Measurements from ENCODE around the gene PKMYT1.

PKMYT1 gene

DNA sequence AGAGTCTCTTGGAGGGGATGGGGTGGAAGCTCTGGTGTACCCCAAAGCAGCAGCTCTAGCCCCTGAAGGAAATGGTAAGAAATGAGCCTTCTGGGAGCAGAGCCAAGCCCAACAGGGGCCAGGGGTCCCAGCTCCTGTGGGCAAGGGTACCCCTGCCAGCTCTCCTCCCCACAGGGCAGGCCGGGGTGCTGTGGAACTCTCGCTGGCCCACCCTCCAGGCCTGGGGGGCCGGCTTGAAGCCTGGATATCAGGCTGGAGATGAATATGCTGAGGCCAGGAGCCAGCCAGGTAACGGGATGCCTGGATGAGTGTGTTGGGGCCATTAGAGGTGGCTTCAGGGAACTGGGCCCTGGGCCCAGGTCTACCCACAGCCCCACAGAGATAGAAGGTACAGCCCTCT, 20.3 kb upstream of the PKMYT1 start:
- Mint-ChIP-seq H3K27me3 (peaks cover 16 to 30% of the 10 kb centered on the region in 2 donors), H3K36me3 (ENCODE audit: insufficient read depth) (peaks cover 11% of the 10 kb centered on the region), H3K4me3 (no peak overlapping the region), H3K9me3 (no peaks in the 10 kb centered on the region), H3K27ac (no peak overlapping the region), H3K4me1 (ENCODE audit: low read depth in 2 of 2) (peaks cover 0 to 7% of the 10 kb centered on the region in 2 donors)
- ATAC-seq (replicated peaks) (no peak), DNase-seq (no peak)

- Mint-ChIP-seq H3K4me3 (no peak overlapping the region), H3K9me3 (no peaks in the 10 kb centered on the region), H3K27ac (no peak overlapping the region), H3K27me3 (peaks cover 16 to 30% of the 10 kb centered on the region in 2 donors), H3K36me3 (ENCODE audit: insufficient read depth) (peaks cover 11% of the 10 kb centered on the region), H3K4me1 (ENCODE audit: low read depth in 2 of 2) (peaks cover 0 to 6% of the 10 kb centered on the region in 2 donors)
- DNase-seq: no peak
- ATAC-seq (replicated peaks): no peak
Observed at GRCh38 chr16:2999929-3000328, 19.7 kb upstream of the PKMYT1 start.

GRCh38 chr16:2996298-2996697, 16.1 kb upstream of the PKMYT1 start:
- Mint-ChIP-seq H3K9me3 (no peaks in the 10 kb centered on the region), H3K4me1 (ENCODE audit: low read depth in 2 of 2) (no peaks in the 10 kb centered on the region), H3K27ac (no peak overlapping the region), H3K27me3 (peaks cover 16 to 30% of the 10 kb centered on the region in 2 donors), H3K4me3 (no peak overlapping the region), H3K36me3 (ENCODE audit: insufficient read depth) (peaks cover under 1% of the 10 kb centered on the region)
- ATAC-seq (replicated peaks) (no peak), DNase-seq (no peak)

DNA sequence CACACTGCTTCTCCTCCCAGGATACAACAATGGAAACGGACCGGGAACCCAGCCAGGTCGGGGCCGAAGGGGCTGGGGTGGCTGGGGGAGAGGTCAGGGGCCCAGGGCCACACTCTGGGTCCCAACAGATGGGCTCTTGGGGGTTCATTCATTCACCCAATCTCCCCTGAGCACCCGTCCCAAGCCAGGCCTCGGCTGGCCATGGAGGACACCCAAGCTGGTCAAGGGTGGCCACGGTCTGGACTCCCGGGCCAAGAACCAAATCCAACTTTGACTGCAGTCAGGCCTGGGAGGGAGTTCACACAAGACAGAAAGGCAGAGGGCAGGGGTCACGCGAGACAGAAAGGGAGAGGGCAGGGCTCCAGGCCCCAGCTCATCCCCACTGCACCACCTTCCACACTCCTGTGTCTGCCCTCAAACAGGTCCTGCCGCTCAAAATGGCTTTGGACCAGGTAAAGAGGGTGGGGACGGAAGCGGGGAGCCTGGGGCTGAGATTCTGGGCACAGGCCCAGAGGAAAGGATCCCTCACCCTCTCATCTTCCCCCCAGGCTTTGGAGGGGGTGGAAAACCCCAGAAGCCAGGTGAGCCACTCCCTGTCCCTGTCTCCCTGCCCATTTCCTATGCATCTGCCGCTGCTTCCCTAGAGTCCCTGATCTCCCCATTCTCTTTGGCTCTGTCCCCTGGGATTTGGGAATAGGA, 12.3 kb upstream of the PKMYT1 start:
- no peak for ATAC-seq (replicated peaks)
- no peak for DNase-seq
- H3K27ac Mint-ChIP-seq: no peak overlapping the region
- no peaks in the 10 kb centered on the region for H3K9me3 Mint-ChIP-seq
- no peaks in the 10 kb centered on the region for H3K4me1 Mint-ChIP-seq (ENCODE audit: low read depth in 2 of 2)
- H3K36me3 Mint-ChIP-seq (ENCODE audit: insufficient read depth): no peaks in the 10 kb centered on the region
- H3K27me3 Mint-ChIP-seq: peaks cover 0 to 29% of the 10 kb centered on the region in 2 donors
- no peak overlapping the region for H3K4me3 Mint-ChIP-seq

DNA sequence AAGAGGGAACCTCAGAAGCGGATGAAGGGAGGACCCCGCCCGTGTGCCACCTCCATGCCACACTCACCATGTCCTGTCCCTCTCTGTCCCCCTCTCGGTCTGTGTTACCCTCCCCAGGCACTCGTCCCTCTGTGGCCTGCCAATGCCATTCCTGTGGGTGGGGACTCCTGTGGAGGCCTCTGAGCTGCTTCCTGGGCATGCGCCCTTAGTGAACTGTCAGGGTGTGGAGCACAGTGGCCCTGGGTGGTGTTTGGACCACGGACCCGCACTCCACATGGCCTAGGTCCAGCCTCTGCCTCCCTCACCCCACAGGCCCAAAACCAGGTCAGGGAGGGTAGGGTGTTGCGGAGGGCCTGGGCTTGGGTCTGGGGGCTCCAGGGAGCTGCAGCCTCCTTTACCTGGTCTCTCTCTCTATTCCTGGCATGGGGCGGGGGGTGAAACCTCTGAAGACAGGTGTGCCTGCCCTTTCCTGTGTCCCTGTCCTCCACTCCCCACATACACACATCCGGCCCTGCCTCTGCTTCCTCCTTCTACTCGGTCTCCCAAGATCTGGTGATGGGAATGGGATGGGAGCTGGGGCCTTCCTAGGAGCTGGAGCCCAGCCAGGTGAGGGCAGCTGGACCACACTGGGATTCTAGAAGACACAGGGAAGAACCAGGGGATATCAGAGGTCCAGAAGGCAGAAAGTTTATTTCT, 11.5 kb upstream of the PKMYT1 start:
- no peak for ATAC-seq (replicated peaks)
- no peak overlapping the region for H3K27ac Mint-ChIP-seq
- peaks cover 1 to 32% of the 10 kb centered on the region in 2 donors for H3K27me3 Mint-ChIP-seq
- no peaks in the 10 kb centered on the region for H3K36me3 Mint-ChIP-seq (ENCODE audit: insufficient read depth)
- no peaks in the 10 kb centered on the region for H3K4me1 Mint-ChIP-seq (ENCODE audit: low read depth in 2 of 2)
- H3K4me3 Mint-ChIP-seq: no peak overlapping the region
- H3K9me3 Mint-ChIP-seq: no peaks in the 10 kb centered on the region
- DNase-seq: no peak

DNA sequence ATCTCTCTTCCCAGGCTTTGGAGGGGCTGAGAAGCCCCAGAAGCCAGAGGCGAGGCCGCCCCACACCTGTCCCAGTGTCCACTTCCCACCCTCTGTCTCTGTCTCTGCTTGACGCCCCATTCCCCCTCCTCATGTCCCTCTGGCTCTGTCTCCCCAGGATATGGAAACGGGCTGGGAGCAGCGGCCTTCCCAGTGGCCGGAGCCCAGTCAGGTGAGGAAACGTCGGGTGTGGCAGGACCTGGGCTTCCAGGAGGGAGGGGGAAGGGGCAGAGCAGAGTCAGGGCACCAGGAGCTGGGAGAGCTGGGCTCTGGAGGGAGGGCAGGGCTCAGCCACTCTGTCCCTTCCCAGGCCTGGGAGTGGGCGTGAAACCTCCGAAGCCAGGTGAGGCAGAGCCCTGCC, 10.6 kb upstream of the PKMYT1 start:
- Mint-ChIP-seq H3K27ac (no peak overlapping the region), H3K4me3 (no peak overlapping the region), H3K9me3 (no peaks in the 10 kb centered on the region), H3K36me3 (ENCODE audit: insufficient read depth) (no peaks in the 10 kb centered on the region), H3K4me1 (ENCODE audit: low read depth in 2 of 2) (no peaks in the 10 kb centered on the region), H3K27me3 (peaks cover 5 to 37% of the 10 kb centered on the region in 2 donors)
- no peak for ATAC-seq (replicated peaks)
- DNase-seq: no peak

- no peak overlapping the region for H3K27ac Mint-ChIP-seq
- peaks cover 5 to 37% of the 10 kb centered on the region in 2 donors for H3K27me3 Mint-ChIP-seq
Observed at GRCh38 chr16:2988590-2989099, 8.4 kb upstream of the PKMYT1 start.

DNA sequence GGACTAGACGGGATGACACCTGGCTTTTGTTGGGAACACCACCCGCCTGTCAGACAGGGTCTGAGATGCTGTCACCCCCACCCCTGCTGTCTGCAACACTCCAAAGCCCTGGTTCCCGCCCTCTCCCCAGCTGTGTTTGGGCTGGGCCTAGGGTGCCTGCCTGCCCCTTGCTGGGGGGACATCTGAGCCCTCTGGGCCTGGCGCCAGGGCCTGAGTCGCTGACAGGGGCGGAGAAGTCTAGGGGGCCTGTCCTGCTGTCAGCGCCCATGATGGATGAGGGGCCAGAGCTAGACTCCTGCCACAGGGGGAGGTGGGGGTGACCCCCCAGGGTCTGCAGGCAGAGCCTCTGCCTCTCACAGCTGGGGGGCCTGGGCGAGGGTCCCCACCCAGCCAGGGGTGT, 7.6 kb upstream of the PKMYT1 start:
- Mint-ChIP-seq H3K36me3 (ENCODE audit: insufficient read depth) (no peaks in the 10 kb centered on the region), H3K27ac (no peak overlapping the region), H3K9me3 (no peaks in the 10 kb centered on the region), H3K4me3 (no peak overlapping the region), H3K4me1 (ENCODE audit: low read depth in 2 of 2) (peaks cover 4% of the 10 kb centered on the region in 2 donors), H3K27me3 (peaks cover 5 to 37% of the 10 kb centered on the region in 2 donors)
- ATAC-seq (replicated peaks) (no peak), DNase-seq (no peak)

More at GRCh38 chr16:2988590-2989099, 8.4 kb upstream of the PKMYT1 start:
- Mint-ChIP-seq H3K36me3 (ENCODE audit: insufficient read depth) (no peaks in the 10 kb centered on the region), H3K4me3 (no peak overlapping the region), H3K9me3 (no peaks in the 10 kb centered on the region), H3K4me1 (ENCODE audit: low read depth in 2 of 2) (peaks cover 3 to 4% of the 10 kb centered on the region in 2 donors)
- no peak for ATAC-seq (replicated peaks)
- DNase-seq: no peak

GRCh38 chr16:2987286-2987685, 7.0 kb upstream of the PKMYT1 start:
- H3K36me3 Mint-ChIP-seq (ENCODE audit: insufficient read depth): no peaks in the 10 kb centered on the region
- H3K27me3 Mint-ChIP-seq: peaks cover 5 to 37% of the 10 kb centered on the region in 2 donors
- peaks cover 4% of the 10 kb centered on the region in 2 donors for H3K4me1 Mint-ChIP-seq (ENCODE audit: low read depth in 2 of 2)
- no peak overlapping the region for H3K4me3 Mint-ChIP-seq
- ATAC-seq (replicated peaks) (no peak), DNase-seq (no peak)
- no peak overlapping the region for H3K27ac Mint-ChIP-seq
- no peaks in the 10 kb centered on the region for H3K9me3 Mint-ChIP-seq

GRCh38 chr16:2986623-2987188, 6.5 kb upstream of the PKMYT1 start:
- peaks cover 5 to 6% of the 10 kb centered on the region in 2 donors for H3K4me1 Mint-ChIP-seq (ENCODE audit: low read depth in 2 of 2)
- DNase-seq (no peak), ATAC-seq (replicated peaks) (no peak)
- no peaks in the 10 kb centered on the region for H3K9me3 Mint-ChIP-seq
- H3K27me3 Mint-ChIP-seq: peaks cover 5 to 37% of the 10 kb centered on the region in 2 donors
- H3K27ac Mint-ChIP-seq: peak overlapping the region in 1 of 2 donors; percentile 38
- no peak overlapping the region for H3K4me3 Mint-ChIP-seq
- no peaks in the 10 kb centered on the region for H3K36me3 Mint-ChIP-seq (ENCODE audit: insufficient read depth)

- H3K4me1 Mint-ChIP-seq (ENCODE audit: low read depth in 2 of 2): peaks cover 10 to 11% of the 10 kb centered on the region in 2 donors
- H3K9me3 Mint-ChIP-seq: no peaks in the 10 kb centered on the region
- H3K36me3 Mint-ChIP-seq (ENCODE audit: insufficient read depth): peaks cover 4% of the 10 kb centered on the region
- ATAC-seq (replicated peaks) (no peak), DNase-seq (no peak)
- H3K4me3 Mint-ChIP-seq: no peak overlapping the region
- no peak overlapping the region for H3K27ac Mint-ChIP-seq
- H3K27me3 Mint-ChIP-seq: peaks cover 5 to 37% of the 10 kb centered on the region in 2 donors
Observed at GRCh38 chr16:2985893-2986355, 5.7 kb upstream of the PKMYT1 start.

DNA sequence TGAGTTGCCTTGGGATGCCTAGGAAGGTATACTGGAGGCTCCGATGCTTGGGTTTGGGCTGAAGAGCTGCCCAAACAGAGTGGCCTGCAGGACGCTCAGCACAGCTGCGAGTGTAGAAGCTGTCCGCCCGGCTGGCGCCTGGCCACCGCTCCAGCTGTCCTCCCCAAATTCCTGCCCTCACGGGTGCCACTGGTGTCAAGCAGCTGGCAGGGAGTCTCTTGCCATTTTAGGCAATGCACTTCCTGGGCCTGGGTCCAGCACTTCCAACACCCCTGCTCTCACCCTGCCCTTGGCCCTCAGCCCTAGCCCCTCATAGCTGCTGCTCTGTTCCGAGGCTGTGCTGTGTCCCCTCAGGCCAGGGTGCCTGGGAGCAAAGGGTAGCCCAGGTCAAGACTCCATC, 5.2 kb upstream of the PKMYT1 start:
- no peak overlapping the region for H3K4me3 Mint-ChIP-seq
- no peak overlapping the region for H3K27ac Mint-ChIP-seq
- peaks cover 5 to 33% of the 10 kb centered on the region in 2 donors for H3K27me3 Mint-ChIP-seq
- DNase-seq (no peak), ATAC-seq (replicated peaks) (no peak)
- no peaks in the 10 kb centered on the region for H3K9me3 Mint-ChIP-seq
- peaks cover 4% of the 10 kb centered on the region for H3K36me3 Mint-ChIP-seq (ENCODE audit: insufficient read depth)
- peaks cover 11% of the 10 kb centered on the region in 2 donors for H3K4me1 Mint-ChIP-seq (ENCODE audit: low read depth in 2 of 2)

DNA sequence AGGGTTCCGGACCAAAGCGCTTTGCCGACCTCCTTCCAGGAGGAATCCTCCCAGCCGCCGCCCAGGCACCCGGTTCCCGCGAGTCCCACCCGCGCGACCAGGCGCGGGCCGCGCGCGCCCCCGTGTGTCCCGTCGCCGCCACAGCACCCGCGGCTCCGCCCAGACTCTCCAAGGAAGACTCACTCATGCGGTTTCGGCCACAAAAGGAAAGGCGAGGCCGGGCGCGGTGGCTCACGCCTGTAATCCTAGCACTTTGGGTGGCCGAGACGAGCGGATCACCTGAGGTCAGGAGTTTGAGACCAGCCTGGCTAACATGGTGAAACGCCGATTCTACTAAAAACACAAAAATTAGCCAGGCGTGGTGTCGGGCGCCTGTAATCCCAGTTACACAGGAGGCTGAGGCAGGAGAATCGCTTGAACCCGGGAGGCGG, 3.5 kb upstream of the PKMYT1 start:
- H3K36me3 Mint-ChIP-seq (ENCODE audit: insufficient read depth): peaks cover 4% of the 10 kb centered on the region
- no peaks in the 10 kb centered on the region for H3K9me3 Mint-ChIP-seq
- no peak overlapping the region for H3K27ac Mint-ChIP-seq
- H3K27me3 Mint-ChIP-seq: peaks cover 5 to 15% of the 10 kb centered on the region in 2 donors
- peaks cover 11 to 15% of the 10 kb centered on the region in 2 donors for H3K4me1 Mint-ChIP-seq (ENCODE audit: low read depth in 2 of 2)
- peak overlapping the region; percentile 31 to 55 for H3K4me3 Mint-ChIP-seq
- peak; percentile 47 for ATAC-seq (replicated peaks)
- DNase-seq: peak; percentile 36 to 43 (median 41)

All from effector memory CD8-positive, alpha-beta T cell (primary cell).